ENCODE results near the gene KRABD2.

The KRABD2 gene

GRCh38 chr17:8345951-8346665 is 30.4 kb downstream of the KRABD2 start:
- Mint-ChIP-seq H3K36me3 (no peaks in the 10 kb centered on the region), H3K4me3 (no peak overlapping the region), H3K27ac (no peak overlapping the region), H3K9me3 (no peaks in the 10 kb centered on the region), H3K4me1 (ENCODE audit: unreplicated experiment) (peaks cover 4% of the 10 kb centered on the region), H3K27me3 (peaks cover 32% of the 10 kb centered on the region)
- TF ChIP-seq CTCF (conservative IDR thresholded peaks at IDR 0.05), result no peak
- DNase-seq (ENCODE audit: extremely low spot score, unreplicated experiment), result no peak

GRCh38 chr17:8345052-8345690 is 31.3 kb downstream of the KRABD2 start:
- no peaks in the 10 kb centered on the region for H3K36me3 Mint-ChIP-seq
- H3K4me1 Mint-ChIP-seq (ENCODE audit: unreplicated experiment), result peaks cover 4% of the 10 kb centered on the region
- H3K27me3 Mint-ChIP-seq, result peaks cover 32% of the 10 kb centered on the region
- H3K9me3 Mint-ChIP-seq, result no peaks in the 10 kb centered on the region
- DNase-seq (ENCODE audit: extremely low spot score, unreplicated experiment), result no peak
- no peak for TF ChIP-seq CTCF (conservative IDR thresholded peaks at IDR 0.05)
- H3K4me3 Mint-ChIP-seq, result no peak overlapping the region
- no peak overlapping the region for H3K27ac Mint-ChIP-seq

DNA sequence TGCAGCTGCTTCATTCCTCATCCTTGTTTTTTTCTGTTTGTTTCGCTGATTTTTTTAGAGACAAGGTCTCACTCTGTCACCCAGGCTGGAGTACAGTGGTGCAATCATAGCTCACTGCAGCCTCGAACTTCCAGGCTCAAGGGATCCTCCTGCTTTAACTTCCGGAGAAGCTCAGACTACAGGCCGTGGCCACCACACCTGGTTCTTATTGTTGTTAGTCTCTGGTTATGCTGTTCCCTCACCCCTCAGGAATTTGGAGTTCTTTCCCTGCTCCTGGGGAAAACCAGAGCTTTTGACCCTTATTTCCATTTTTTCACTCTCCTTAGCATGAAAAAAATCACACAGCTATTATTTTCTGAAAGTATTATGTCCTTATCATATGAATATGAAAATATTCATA is 35.0 kb downstream of the KRABD2 start:
- Mint-ChIP-seq H3K27ac (no peak overlapping the region), H3K4me3 (no peak overlapping the region), H3K36me3 (no peaks in the 10 kb centered on the region), H3K9me3 (no peaks in the 10 kb centered on the region), H3K4me1 (ENCODE audit: unreplicated experiment) (peaks cover 9% of the 10 kb centered on the region), H3K27me3 (peaks cover 29% of the 10 kb centered on the region)
- DNase-seq (ENCODE audit: extremely low spot score, unreplicated experiment), result no peak
- TF ChIP-seq CTCF (conservative IDR thresholded peaks at IDR 0.05), result no peak

DNA sequence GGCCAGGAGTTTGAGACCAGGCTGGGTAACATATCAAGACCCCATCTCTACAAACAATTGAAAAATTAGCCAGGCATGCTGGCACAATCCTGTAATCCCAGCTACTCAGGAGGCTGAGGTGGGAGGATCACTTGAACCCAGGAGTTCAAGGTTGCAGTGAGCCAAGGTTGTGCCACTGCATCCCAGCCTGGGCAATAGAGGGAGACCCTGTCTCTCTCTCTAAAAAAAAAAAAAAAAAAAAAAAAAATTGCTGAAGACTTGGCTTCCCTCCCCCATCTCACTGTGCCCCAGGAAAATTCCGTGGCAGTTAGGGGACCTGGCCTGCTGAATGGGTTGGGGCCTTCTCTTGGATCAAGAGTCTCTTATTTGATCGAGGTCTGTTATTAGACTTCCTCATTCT is 37.0 kb downstream of the KRABD2 start, which contains the start of gene ODF4:
Gene ODF4 (plus strand): TSS at position 301 of the 400 bp plus-strand sequence. CDS start 212 bp downstream, outside the sequence.
- no peak for DNase-seq (ENCODE audit: extremely low spot score, unreplicated experiment)
- H3K27ac Mint-ChIP-seq, result no peak within 1 kb of the TSS

DNA sequence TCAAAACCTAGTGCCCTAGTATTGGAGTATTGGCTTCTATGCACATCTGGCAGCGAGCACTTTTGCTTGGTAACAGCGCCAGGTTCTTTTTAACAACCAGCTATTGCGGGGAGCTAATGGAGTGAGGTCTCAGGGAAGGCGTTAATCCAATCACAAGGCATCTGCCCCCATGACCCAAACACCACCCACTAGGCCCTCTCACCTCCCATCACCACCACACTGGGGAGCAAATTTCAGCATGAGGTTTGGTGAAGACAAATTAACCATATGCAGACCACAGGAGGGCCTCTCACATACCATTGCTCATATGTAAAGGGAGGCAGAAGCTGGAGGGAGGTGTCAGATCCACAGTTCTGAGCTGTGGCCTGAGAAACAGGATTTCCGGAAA is 37.8 kb downstream of the KRABD2 start:
- peaks cover 10% of the 10 kb centered on the region for H3K27me3 Mint-ChIP-seq

More for the DNA sequence above, 37.0 kb downstream of the KRABD2 start, which contains the start of gene ODF4:
- TF ChIP-seq CTCF (conservative IDR thresholded peaks at IDR 0.05), result no peak
- Mint-ChIP-seq H3K9me3 (no peaks in the 10 kb centered on the region), H3K36me3 (no peaks in the 10 kb centered on the region), H3K4me3 (no peak within 1 kb of the TSS), H3K27me3 (peaks cover 10% of the 10 kb centered on the region), H3K4me1 (ENCODE audit: unreplicated experiment) (peaks cover 9% of the 10 kb centered on the region)

More for the DNA sequence above, 37.8 kb downstream of the KRABD2 start:
- no peak for TF ChIP-seq CTCF (conservative IDR thresholded peaks at IDR 0.05)
- Mint-ChIP-seq H3K4me3 (no peak overlapping the region), H3K4me1 (ENCODE audit: unreplicated experiment) (peaks cover 9% of the 10 kb centered on the region), H3K27ac (no peak overlapping the region), H3K9me3 (no peaks in the 10 kb centered on the region), H3K36me3 (no peaks in the 10 kb centered on the region)
- no peak for DNase-seq (ENCODE audit: extremely low spot score, unreplicated experiment)
